ENCODE measurements around the gene LEFTY1.

LEFTY1 gene

GRCh38 chr1:225871359-225872074 is 17.4 kb downstream of the LEFTY1 start:
- no peak for DNase-seq

GRCh38 chr1:225870911-225871310 is 18.0 kb downstream of the LEFTY1 start:
- DNase-seq: no peak

GRCh38 chr1:225868631-225869330 is 20.2 kb downstream of the LEFTY1 start:
- no peak for DNase-seq

GRCh38 chr1:225866981-225867380 is 22.0 kb downstream of the LEFTY1 start:
- no peak for DNase-seq

- DNase-seq: peak; percentile 62
These were observed 22.7 kb downstream of the LEFTY1 start for GRCh38 chr1:225866061-225866837.

GRCh38 chr1:225865514-225865913 is 23.4 kb downstream of the LEFTY1 start:
- no peak for DNase-seq

GRCh38 chr1:225863167-225863566 is 25.8 kb downstream of the LEFTY1 start:
- peak; percentile 23 for DNase-seq

- DNase-seq: no peak
These were observed 26.4 kb downstream of the LEFTY1 start for GRCh38 chr1:225862581-225862950.

- DNase-seq: no peak
These were observed 26.9 kb downstream of the LEFTY1 start for GRCh38 chr1:225861834-225862580.

GRCh38 chr1:225860876-225861441 is 28.0 kb downstream of the LEFTY1 start:
- no peak for DNase-seq

- no peak for DNase-seq
These were observed 28.8 kb downstream of the LEFTY1 start for GRCh38 chr1:225860107-225860506.

- no peak for DNase-seq
These were observed 29.8 kb downstream of the LEFTY1 start for GRCh38 chr1:225859151-225859550.

GRCh38 chr1:225857256-225857655 is 31.7 kb downstream of the LEFTY1 start:
- DNase-seq: no peak

GRCh38 chr1:225855503-225856300 is 33.2 kb downstream of the LEFTY1 start:
- DNase-seq: no peak

GRCh38 chr1:225853441-225853840 is 35.5 kb downstream of the LEFTY1 start:
- no peak for DNase-seq

- no peak for DNase-seq
These were observed 36.4 kb downstream of the LEFTY1 start for GRCh38 chr1:225852413-225853124.

- no peak for DNase-seq
These were observed 37.1 kb downstream of the LEFTY1 start for GRCh38 chr1:225851805-225852204.

- no peak for DNase-seq
These were observed 38.6 kb downstream of the LEFTY1 start for GRCh38 chr1:225850370-225850769.

- no peak for DNase-seq
These were observed 39.0 kb downstream of the LEFTY1 start for GRCh38 chr1:225849925-225850324.

- DNase-seq: peak; percentile 4
These were observed 40.7 kb downstream of the LEFTY1 start for GRCh38 chr1:225848030-225848955.

All from fibroblast of skin of scalp (primary cell).